A204.1 (cell line): ENCODE results near the gene POLR1H.
"Not testable (repeated sequence)": the region's sequence is repeated elsewhere in the genome, so short reads cannot be mapped to it uniquely, and the experiment has no call there.

Source experiments
- FAIRE-seq: peaks from 2 replicates; lab custom pipeline; 2012; peaks lifted over from hg19 to GRCh38; lab: Jason Lieb, UNC

POLR1H gene

GRCh38 chr6:30061092-30061857, at the start of gene POLR1H:
POLR1H (plus strand) TSS chr6:30061265; CDS start chr6:30061525, 260 bp downstream.
- peak; percentile 85 for FAIRE-seq

GRCh38 chr6:30013291-30013922, 47.7 kb upstream of the POLR1H start:
- FAIRE-seq: no peak

- no peak for FAIRE-seq
Observed at GRCh38 chr6:30019819-30020218, 41.2 kb upstream of the POLR1H start.

- no peak for FAIRE-seq
Observed at GRCh38 chr6:30020626-30021025, 40.4 kb upstream of the POLR1H start.

- no peak for FAIRE-seq
Observed at GRCh38 chr6:30022189-30022588, 38.9 kb upstream of the POLR1H start.

- FAIRE-seq: not testable (repeated sequence)
Observed at GRCh38 chr6:30022712-30023111, 38.4 kb upstream of the POLR1H start.

GRCh38 chr6:30025186-30025585, 35.9 kb upstream of the POLR1H start:
- no peak for FAIRE-seq

GRCh38 chr6:30029588-30029987, 31.5 kb upstream of the POLR1H start:
- no peak for FAIRE-seq

GRCh38 chr6:30031381-30031780, 29.7 kb upstream of the POLR1H start:
- no peak for FAIRE-seq

GRCh38 chr6:30033440-30033839, 27.6 kb upstream of the POLR1H start:
- FAIRE-seq: not testable (repeated sequence)

GRCh38 chr6:30035784-30036183, 25.3 kb upstream of the POLR1H start:
- FAIRE-seq: no peak

- FAIRE-seq: peak; percentile 78
Observed at GRCh38 chr6:30037182-30037788, 23.8 kb upstream of the POLR1H start.

- no peak for FAIRE-seq
Observed at GRCh38 chr6:30041221-30041620, 19.8 kb upstream of the POLR1H start.

GRCh38 chr6:30041821-30042220, 19.2 kb upstream of the POLR1H start:
- no peak for FAIRE-seq

- FAIRE-seq: no peak
Observed at GRCh38 chr6:30042476-30042875, 18.6 kb upstream of the POLR1H start.

GRCh38 chr6:30042914-30043313, 18.2 kb upstream of the POLR1H start:
- FAIRE-seq: no peak

GRCh38 chr6:30043744-30044143, 17.3 kb upstream of the POLR1H start:
- FAIRE-seq: no peak

GRCh38 chr6:30044630-30045029, 16.4 kb upstream of the POLR1H start:
- no peak for FAIRE-seq

- FAIRE-seq: no peak
Observed at GRCh38 chr6:30047220-30047619, 13.8 kb upstream of the POLR1H start.

- no peak for FAIRE-seq
Observed at GRCh38 chr6:30053682-30054081, 7.4 kb upstream of the POLR1H start.

GRCh38 chr6:30055513-30055912, 5.6 kb upstream of the POLR1H start:
- FAIRE-seq: no peak

- FAIRE-seq: no peak
Observed at GRCh38 chr6:30060606-30061091, 416 bp upstream of the POLR1H start.

- no peak for FAIRE-seq
Observed at GRCh38 chr6:30061858-30062458, 893 bp downstream of the POLR1H start.
